Measurements from ENCODE around the gene TRPV6.

Gene TRPV6

GRCh38 chr7:142882338-142882678, 3.2 kb downstream of the TRPV6 start:
- no peak for DNase-seq

GRCh38 chr7:142881586-142882337, 3.8 kb downstream of the TRPV6 start:
- no peak for DNase-seq

- no peak for DNase-seq
These were observed 4.6 kb downstream of the TRPV6 start for GRCh38 chr7:142880876-142881505.

GRCh38 chr7:142879060-142879459, 6.5 kb downstream of the TRPV6 start:
- no peak for DNase-seq

- no peak for DNase-seq
These were observed 7.2 kb downstream of the TRPV6 start for GRCh38 chr7:142878315-142878714.

- no peak for DNase-seq
These were observed 8.3 kb downstream of the TRPV6 start for GRCh38 chr7:142876991-142877910.

- no peak for DNase-seq
These were observed 9.1 kb downstream of the TRPV6 start for GRCh38 chr7:142876236-142876960.

- DNase-seq, result no peak
These were observed 10.1 kb downstream of the TRPV6 start for GRCh38 chr7:142875456-142875855.

- DNase-seq, result no peak
These were observed 10.7 kb downstream of the TRPV6 start for GRCh38 chr7:142874837-142875236.

- no peak for DNase-seq
These were observed 11.1 kb downstream of the TRPV6 start for GRCh38 chr7:142874409-142874808.

- no peak for DNase-seq
These were observed 11.7 kb downstream of the TRPV6 start for GRCh38 chr7:142873871-142874270.

GRCh38 chr7:142873281-142873784, 12.2 kb downstream of the TRPV6 start:
- no peak for DNase-seq

GRCh38 chr7:142872106-142872675, 13.4 kb downstream of the TRPV6 start:
- DNase-seq, result no peak

- DNase-seq, result no peak
These were observed 14.1 kb downstream of the TRPV6 start for GRCh38 chr7:142871260-142872105.

- DNase-seq, result no peak
These were observed 14.8 kb downstream of the TRPV6 start for GRCh38 chr7:142870566-142871259.

- DNase-seq, result no peak
These were observed 15.4 kb downstream of the TRPV6 start for GRCh38 chr7:142870147-142870559.

- no peak for DNase-seq
These were observed 16.1 kb downstream of the TRPV6 start for GRCh38 chr7:142869434-142869833.

- DNase-seq, result no peak
These were observed 16.5 kb downstream of the TRPV6 start for GRCh38 chr7:142868986-142869415.

- DNase-seq, result no peak
These were observed 17.2 kb downstream of the TRPV6 start for GRCh38 chr7:142868188-142868985.
